ENCODE results near the gene KLF14.
"Not testable (repeated sequence)": the region's sequence is repeated elsewhere in the genome, so short reads cannot be mapped to it uniquely, and the experiment has no call there.

Gene KLF14

GRCh38 chr7:130697820-130698219, 36.2 kb downstream of the KLF14 start:
- no peak for DNase-seq (ENCODE audit: low read depth in 2 of 2)
- no peak for TF ChIP-seq CTCF (IDR thresholded peaks at IDR 0.05; ENCODE audit: low read depth, low read length)
- H3K4me3 ChIP-seq (replicated peaks in 1 of 2; ENCODE audit: low read depth in 2 of 2, low read length in 2 of 2): no peak overlapping the region

DNA sequence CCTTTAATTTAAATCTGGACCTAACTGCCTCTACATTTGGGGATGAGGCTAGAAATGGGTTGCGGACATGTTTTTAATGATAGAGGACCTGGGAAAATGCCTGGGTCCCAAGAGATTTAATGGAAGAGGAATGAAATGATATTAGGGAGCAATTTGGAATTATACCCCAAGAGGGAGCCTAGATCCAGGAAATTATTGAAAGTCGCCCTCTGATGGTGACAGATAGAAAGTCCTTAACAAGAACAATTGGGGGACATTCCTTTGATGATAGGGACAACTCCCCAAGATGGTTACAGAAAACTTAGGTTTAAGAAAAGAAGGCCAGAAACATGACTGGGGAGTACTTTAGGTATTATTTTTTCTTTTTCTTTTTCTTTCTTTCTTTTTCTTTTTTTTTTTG, 38.2 kb downstream of the KLF14 start:
- no peak overlapping the region for H3K4me3 ChIP-seq (replicated peaks in 1 of 2; ENCODE audit: low read depth in 2 of 2, low read length in 2 of 2)
- DNase-seq (ENCODE audit: low read depth in 2 of 2): peak; percentile 61 to 64
- peak; percentile 63 for TF ChIP-seq CTCF (IDR thresholded peaks at IDR 0.05; ENCODE audit: low read depth, low read length)

DNA sequence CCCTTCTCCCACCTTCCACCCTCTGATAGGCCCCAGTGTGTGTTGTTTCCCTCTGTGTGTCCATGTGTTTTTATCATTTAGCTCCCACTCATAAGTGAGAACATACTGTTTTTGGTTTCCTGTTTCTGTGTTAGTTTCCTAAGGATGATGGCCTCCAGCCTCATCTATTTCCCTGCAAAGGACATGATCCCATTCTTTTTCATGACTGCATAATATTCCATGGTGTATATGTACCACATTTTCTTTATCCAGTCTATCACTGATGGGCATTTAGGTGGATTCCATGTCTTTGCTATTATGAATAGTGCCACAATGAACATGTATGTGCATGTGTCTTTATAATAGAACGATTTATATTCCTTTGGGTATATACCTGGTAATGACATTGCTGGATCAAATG, 41.6 kb downstream of the KLF14 start:
- H3K4me3 ChIP-seq (replicated peaks in 1 of 2; ENCODE audit: low read depth in 2 of 2, low read length in 2 of 2); DNase-seq (ENCODE audit: low read depth in 2 of 2): not testable (repeated sequence)

DNA sequence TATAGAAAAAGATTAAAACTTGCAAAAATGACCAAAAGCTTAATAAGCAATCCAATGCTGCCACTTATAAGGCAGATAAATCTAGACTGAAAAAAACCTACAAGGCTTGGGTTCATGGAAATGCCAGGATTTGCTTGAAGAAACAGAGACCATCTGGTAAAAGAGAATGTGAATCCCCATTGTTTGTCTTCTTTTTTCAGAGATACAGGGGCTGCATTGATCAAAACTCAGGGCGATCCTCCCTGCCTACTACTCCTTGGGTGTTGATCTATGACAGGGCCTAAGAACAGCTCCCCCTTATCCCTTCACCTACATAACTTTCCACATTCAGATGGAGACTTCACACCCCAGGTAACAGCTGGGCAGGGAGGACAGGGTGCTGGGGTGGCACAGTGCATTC, 44.3 kb downstream of the KLF14 start:
- H3K4me3 ChIP-seq (replicated peaks in 1 of 2; ENCODE audit: low read depth in 2 of 2, low read length in 2 of 2): no peak overlapping the region
- DNase-seq (ENCODE audit: low read depth in 2 of 2): no peak
- no peak for TF ChIP-seq CTCF (IDR thresholded peaks at IDR 0.05; ENCODE audit: low read depth, low read length)

DNA sequence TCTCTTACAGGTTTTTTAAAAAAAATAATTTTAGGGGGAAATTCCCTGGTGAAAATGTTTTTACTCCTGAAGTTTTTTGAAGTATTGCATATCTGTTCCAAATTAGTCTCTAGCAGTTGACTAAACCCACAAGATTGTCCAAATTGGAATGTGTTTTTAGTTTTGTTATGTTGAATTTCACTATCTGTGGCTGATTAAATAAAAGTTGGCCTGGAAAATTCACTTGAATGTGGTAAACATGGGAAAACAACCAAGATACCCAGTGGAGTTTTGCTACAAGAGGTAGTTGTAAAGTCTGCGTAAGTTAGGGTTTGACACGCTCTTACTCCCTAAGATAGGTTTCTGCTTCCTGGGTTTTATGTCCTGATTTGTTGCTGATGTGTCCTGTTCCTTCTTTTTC, 51.0 kb downstream of the KLF14 start:
- DNase-seq (ENCODE audit: low read depth in 2 of 2): peak in 1 of 2 donors; percentile 2
- no peak for TF ChIP-seq CTCF (IDR thresholded peaks at IDR 0.05; ENCODE audit: low read depth, low read length)
- no peak overlapping the region for H3K4me3 ChIP-seq (replicated peaks in 1 of 2; ENCODE audit: low read depth in 2 of 2, low read length in 2 of 2)
